H1 (cell line): Measurements from ENCODE around the gene NTRK2. TPM values are rescaled to one million over a fixed set of nuclear protein-coding genes. Genes with fewer than 3 reads are reported as not detected.

Source experiments
- CTCF ChIA-PET: fragments of 300-600 bp; sonication (Branson Sonifier 250); formaldehyde crosslinking; loops from one replicate; lab custom pipeline; 2021; ENCODE audit not compliant: partially characterized antibody; lab: Charles Lee
- POLR2A ChIA-PET: fragments of 300-600 bp; sonication (Branson Sonifier 250); formaldehyde crosslinking; loops from one replicate; lab custom pipeline; 2021; ENCODE audit warnings: inconsistent platforms; ENCODE audit not compliant: partially characterized antibody; lab: Charles Lee
- DNase-seq, 2 experiments: peaks; one replicate each; pipeline versions ENCODE4 v3.0.0 to v3.0.0-alpha.2; 2010 to 2022; ENCODE audit warnings: low spot score in 2 of 2, low read depth in 1 of 2, mixed read lengths in 1 of 2
- FAIRE-seq: peaks from 2 replicates; lab custom pipeline; 2011; peaks lifted over from hg19 to GRCh38; lab: Jason Lieb, UNC
- H2AFZ ChIP-seq: 2 replicates; pipeline ENCODE4 v1.8.1; 2012; ENCODE audit warnings: low read length, inconsistent platforms
- H2AK5ac ChIP-seq: 2 replicates; pipeline ENCODE4 v1.6.1; 2013; ENCODE audit warnings: low read depth, low read length
- H2BK120ac ChIP-seq: replicated peaks from 2 replicates; pipeline ENCODE3; 2013; ENCODE audit warnings: low read depth, low read length, inconsistent platforms
- H2BK12ac ChIP-seq: 2 replicates; pipeline ENCODE4 v1.6.1; 2013; ENCODE audit warnings: low read depth, low read length
- H2BK15ac ChIP-seq: 2 replicates; pipeline ENCODE4 v1.6.1; 2013; ENCODE audit warnings: low read length
- H2BK20ac ChIP-seq: 2 replicates; pipeline ENCODE4 v1.6.1; 2013; ENCODE audit warnings: low read length
- H2BK5ac ChIP-seq: 2 replicates; pipeline ENCODE4 v1.6.1; 2013; ENCODE audit warnings: low read depth, low read length
- H3K14ac ChIP-seq: 2 replicates; pipeline ENCODE4 v1.6.1; 2013; ENCODE audit warnings: inconsistent platforms; ENCODE audit not compliant: insufficient read length
- H3K18ac ChIP-seq: 2 replicates; pipeline ENCODE4 v1.6.1; 2013; ENCODE audit warnings: low read length; ENCODE audit errors: extremely low read depth
- H3K23ac ChIP-seq: 2 replicates; pipeline ENCODE4 v1.6.1; 2013; ENCODE audit warnings: inconsistent platforms; ENCODE audit not compliant: insufficient read length
- H3K23me2 ChIP-seq: 2 replicates; pipeline ENCODE4 v1.6.1; 2013; ENCODE audit warnings: low read depth, low read length
- H3K27ac ChIP-seq: 2 replicates; pipeline ENCODE4 v1.6.1; 2011; ENCODE audit warnings: low read depth, low read length, inconsistent platforms
- H3K27me3 ChIP-seq, 4 experiments: replicated peaks in 1 of 4; 1 replicate in 1 of 4; 2 replicates in 3 of 4; pipeline versions ENCODE4 v1.6.1 to v1.8.1; 2011 to 2013; ENCODE audit warnings: low read length in 3 of 4, mild to moderate bottlenecking in 3 of 4, inconsistent platforms in 2 of 4, mixed read lengths in 2 of 4, moderate library complexity in 1 of 4; ENCODE audit not compliant: control insufficient read depth in 3 of 4, insufficient read depth in 3 of 4; ENCODE audit errors: extremely low read depth in 1 of 4
- H3K36me3 ChIP-seq, 4 experiments: 2 replicates each; pipeline versions ENCODE4 v1.6.1 to v1.8.1; 2011 to 2013; ENCODE audit warnings: mild to moderate bottlenecking in 4 of 4, low read length in 3 of 4, moderate library complexity in 2 of 4, control low read depth in 1 of 4, inconsistent platforms in 1 of 4; ENCODE audit not compliant: insufficient read depth in 4 of 4, control insufficient read depth in 2 of 4
- H3K4ac ChIP-seq: replicated peaks from 2 replicates; pipeline ENCODE3; 2013; ENCODE audit warnings: low read length, low read depth, mixed read lengths, inconsistent platforms; ENCODE audit not compliant: insufficient read length
- H3K4me1 ChIP-seq, 4 experiments: replicated peaks in 1 of 4; 1 replicate in 1 of 4; 2 replicates in 3 of 4; pipeline versions ENCODE4 v1.6.1 to v1.8.1; 2011 to 2013; ENCODE audit warnings: low read length in 3 of 4, inconsistent platforms in 2 of 4, mixed read lengths in 1 of 4; ENCODE audit not compliant: insufficient read depth in 4 of 4, control insufficient read depth in 3 of 4
- H3K4me2 ChIP-seq, 2 experiments: 2 replicates each; pipeline versions ENCODE4 v1.6.1 to v1.8.1; 2011 to 2013; ENCODE audit warnings: low read depth in 2 of 2, low read length in 2 of 2, control low read depth in 1 of 2, inconsistent platforms in 1 of 2, mild to moderate bottlenecking in 1 of 2; ENCODE audit not compliant: insufficient read depth in 1 of 2
- H3K4me3 ChIP-seq, 4 experiments: fragments of 200-600, 300-600 bp in 1 of 4; sonication (generic), shearing (Covaris generic), sonication (Bioruptor Twin) in 1 of 4; 2 replicates each; pipeline versions ENCODE4 v1.5.1 to v1.8.1; 2011 to 2016; ENCODE audit warnings: low read length in 4 of 4, low read depth in 3 of 4, control low read depth in 2 of 4, inconsistent platforms in 2 of 4, mild to moderate bottlenecking in 2 of 4, mixed read lengths in 1 of 4, moderate library complexity in 1 of 4; ENCODE audit not compliant: insufficient read depth in 2 of 4; ENCODE audit errors: extremely low read depth in 1 of 4
- H3K56ac ChIP-seq: replicated peaks from 2 replicates; pipeline ENCODE3; 2013; ENCODE audit warnings: low read depth, mild to moderate bottlenecking, mixed read lengths, low read length, inconsistent platforms; ENCODE audit not compliant: insufficient read length
- H3K79me1 ChIP-seq: 2 replicates; pipeline ENCODE4 v1.6.1; 2013; ENCODE audit warnings: low read depth, low read length, control low read depth
- H3K79me2 ChIP-seq, 2 experiments: 2 replicates each; pipeline versions ENCODE4 v1.6.1 to v1.8.1; 2012 to 2013; ENCODE audit warnings: low read length in 2 of 2, mild to moderate bottlenecking in 2 of 2, inconsistent platforms in 1 of 2; ENCODE audit not compliant: insufficient read depth in 2 of 2, control insufficient read depth in 1 of 2
- H3K9ac ChIP-seq, 4 experiments: replicated peaks in 1 of 4; 1 replicate in 1 of 4; 2 replicates in 3 of 4; pipeline versions ENCODE4 v1.6.1 to v1.8.1; 2011 to 2013; ENCODE audit warnings: low read depth in 3 of 4, low read length in 3 of 4, control low read depth in 2 of 4, mild to moderate bottlenecking in 2 of 4, moderate library complexity in 2 of 4, inconsistent platforms in 1 of 4; ENCODE audit errors: extremely low read depth in 1 of 4
- H3K9me3 ChIP-seq, 2 experiments: 2 replicates each; pipeline versions ENCODE4 v1.6.1 to v1.8.1; 2012 to 2013; ENCODE audit warnings: mild to moderate bottlenecking in 2 of 2, moderate library complexity in 2 of 2, control low read depth in 1 of 2, inconsistent platforms in 1 of 2, low read depth in 1 of 2, low read length in 1 of 2, mixed read lengths in 1 of 2; ENCODE audit not compliant: insufficient read depth in 2 of 2
- H4K20me1 ChIP-seq, 2 experiments: replicated peaks in 1 of 2; 2 replicates each; pipeline versions ENCODE3 to v1.8.1; 2011 to 2013; ENCODE audit warnings: inconsistent platforms in 2 of 2, low read length in 2 of 2, mild to moderate bottlenecking in 1 of 2; ENCODE audit not compliant: insufficient read depth in 2 of 2, control insufficient read depth in 1 of 2
- H4K5ac ChIP-seq: 2 replicates; pipeline ENCODE4 v1.6.1; 2013; ENCODE audit warnings: low read length, low read depth, mixed read lengths, inconsistent platforms; ENCODE audit not compliant: insufficient read length
- H4K8ac ChIP-seq: 2 replicates; pipeline ENCODE4 v1.8.0; 2013; ENCODE audit warnings: mild to moderate bottlenecking, moderate library complexity, low read length, inconsistent platforms; ENCODE audit not compliant: insufficient read depth; ENCODE audit errors: extremely low read depth
- H4K91ac ChIP-seq: replicated peaks from 2 replicates; pipeline ENCODE3; 2013; ENCODE audit warnings: low read length, mixed read lengths, inconsistent platforms; ENCODE audit not compliant: insufficient read length
- CHD2 ChIP-seq: IDR thresholded peaks from 2 replicates; pipeline ENCODE4 v1.6.1; 2012; ENCODE audit warnings: low read length, improper control_type of control experiment
- POLR2AphosphoS5 ChIP-seq: IDR thresholded peaks from 2 replicates; pipeline ENCODE4 v1.6.1; 2011; ENCODE audit warnings: low read depth, low read length
- POU5F1 ChIP-seq: IDR thresholded peaks from 2 replicates; pipeline ENCODE4 v1.6.1; 2011; ENCODE audit warnings: low read depth, mild to moderate bottlenecking, low read length, moderate library complexity
- RAD21 ChIP-seq, 2 experiments: IDR thresholded peaks in 1 of 2; conservative IDR thresholded peaks in 1 of 2; 2 replicates each; pipeline ENCODE4 v1.6.1; 2011; ENCODE audit warnings: low read depth in 2 of 2, low read length in 2 of 2, improper control_type of control experiment in 1 of 2, inconsistent platforms in 1 of 2, mild to moderate bottlenecking in 1 of 2, moderate library complexity in 1 of 2
- SRF ChIP-seq: IDR thresholded peaks from 2 replicates; pipeline ENCODE4 v1.6.1; 2011; ENCODE audit warnings: mild to moderate bottlenecking, low read depth, low read length, moderate library complexity
- WGBS, 2 experiments: shearing (Covaris generic) in 1 of 2; methylation state at CpG; one replicate each; pipeline versions ENCODE4 v1.1.6 to v1.1.7; 2013 to 2015; ENCODE audit warnings: low lambda C conversion rate in 2 of 2, mixed read lengths in 2 of 2, inconsistent platforms in 1 of 2, low coverage in 1 of 2, missing lambda C conversion rate in 1 of 2; ENCODE audit not compliant: insufficient replicate concordance in 2 of 2, insufficient coverage in 1 of 2, insufficient read length in 1 of 2; ENCODE audit errors: extremely low coverage in 1 of 2, missing lambda C conversion rate in 1 of 2; 5-methylcytosine and 5-hydroxymethylcytosine counted together
- polyA plus RNA-seq, 7 experiments: library from polyadenylated mRNA; depleted of rRNA in 3 of 7; stranded (reverse) in 5 of 7; unstranded in 2 of 7; fragments of >200 nt in 5 of 7; fragments of 200-250 nt in 2 of 7; gene quantifications; 1 replicate in 5 of 7; 2 replicates in 1 of 7; 4 replicates in 1 of 7; pipeline versions ENCODE4 v1.2.1 to v1.2.3, GENCODE V29; 2011 to 2013; ENCODE audit warnings: missing spikeins in 2 of 7, mixed read lengths in 2 of 7
- total RNA-seq: library from RNA; stranded (reverse); fragmentation: NEBNext Ultra II Directional; extraction: Animal tissue kit (Norgen Biotek cat#: 25700); gene quantifications from 2 replicates; pipeline ENCODE4 v1.2.1, GENCODE V29; 2021

The NTRK2 gene
- total and polyA plus RNA-seq, 2 of the 8 experiments (the other 6 are each of a cell fraction or from before 2014, with no cell fraction given): 0.03 to 0.04 TPM

DNA sequence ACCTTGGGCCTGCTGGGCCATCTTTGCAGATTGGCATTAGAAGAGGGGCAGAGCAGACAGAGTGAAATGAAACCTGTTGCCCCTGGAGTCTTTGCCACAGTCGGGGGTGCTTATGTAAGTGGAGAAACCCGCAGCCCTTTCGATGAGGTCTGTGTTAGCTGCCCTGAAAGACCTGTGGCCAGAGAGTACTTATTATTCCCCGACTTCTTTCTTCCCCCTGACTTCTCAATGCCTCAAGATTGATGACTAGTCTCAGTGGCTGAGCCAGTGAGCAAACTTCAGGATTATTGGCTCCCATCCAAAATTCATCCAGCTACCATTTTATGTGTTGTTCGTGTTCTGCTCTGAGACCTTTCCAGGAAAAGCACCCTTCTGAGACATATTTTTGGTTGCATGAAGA is 7.6 kb downstream of the NTRK2 start:
- WGBS, 2 experiments: 82% methylated on average over 5 of the region's 5 CpGs; no CpG with 5 or more reads in 1 of the 2 experiments
- no peaks in the 10 kb centered on the region for H3K79me1 ChIP-seq
- CTCF ChIA-PET: interaction anchor here (1.0 to 1.1 kb wide), 3 partner anchors 8 to 290 kb away, joined by 3 to 4 read pairs (median 3); no protein-coding TSS in a partner anchor

More for the DNA sequence above, 7.6 kb downstream of the NTRK2 start:
- no peak overlapping the region for H2BK15ac ChIP-seq
- no peaks in the 10 kb centered on the region for H4K20me1 ChIP-seq
- no peak overlapping the region for H2BK12ac ChIP-seq
- no peak overlapping the region for H2BK20ac ChIP-seq
- no peak overlapping the region for H3K56ac ChIP-seq
- POLR2A ChIA-PET: no interaction called here
- FAIRE-seq: no peak
- no peaks in the 10 kb centered on the region for H3K23me2 ChIP-seq
- no peak overlapping the region; the same call in 1 of the 2 replicates for H4K8ac ChIP-seq
- no peak for TF ChIP-seq POLR2AphosphoS5
- no peak for TF ChIP-seq SRF
- TF ChIP-seq POU5F1: no peak
- TF ChIP-seq RAD21 (IDR thresholded peaks at IDR 0.05 in 1 of 2, conservative IDR thresholded peaks at IDR 0.05 in 1 of 2; ENCODE audit: low read depth in 2 of 2, low read length in 2 of 2): no peak
- TF ChIP-seq CHD2: no peak
- H3K79me2 ChIP-seq: no peaks in the 10 kb centered on the region
- no peaks in the 10 kb centered on the region for H3K9me3 ChIP-seq
- no peak overlapping the region for H3K9ac ChIP-seq
- H3K23ac ChIP-seq: no peak overlapping the region
- no peak for DNase-seq
- no peak overlapping the region for H2BK5ac ChIP-seq
- H3K4me1 ChIP-seq: no peaks in the 10 kb centered on the region
- no peak overlapping the region for H4K5ac ChIP-seq
- no peak overlapping the region for H3K27ac ChIP-seq
- H3K4me2 ChIP-seq: no peak overlapping the region
- H3K14ac ChIP-seq: no peak overlapping the region
- no peak overlapping the region for H4K91ac ChIP-seq
- H3K27me3 ChIP-seq: peaks cover 1 to 6% (median 4%) of the 10 kb centered on the region in 4 experiments
- H3K4ac ChIP-seq: no peak overlapping the region
- H2AFZ ChIP-seq: no peak overlapping the region
- no peak overlapping the region for H3K18ac ChIP-seq
- H3K36me3 ChIP-seq: no peaks in the 10 kb centered on the region
- H3K4me3 ChIP-seq: no peak overlapping the region
- H2AK5ac ChIP-seq: no peak overlapping the region
- no peak overlapping the region for H2BK120ac ChIP-seq
